Panc1 (cell line): Measurements from ENCODE around the gene FBRSL1.

Experiments
- CTCF ChIP-seq: fragments of 450-650 bp; IDR thresholded peaks from 2 replicates; pipeline ENCODE4 v1.5.1; 2017; ENCODE audit warnings: mild to moderate bottlenecking
- POLR2AphosphoS5 ChIP-seq: IDR thresholded peaks from 2 replicates; pipeline ENCODE4 v1.6.1; 2012; ENCODE audit warnings: mild to moderate bottlenecking, low read depth, low read length, moderate library complexity
- REST ChIP-seq, 2 experiments: IDR thresholded peaks; 2 replicates each; pipeline ENCODE4 v1.6.1; 2011 to 2012; ENCODE audit warnings: low read depth in 2 of 2, control low read depth in 1 of 2, low read length in 1 of 2, mild to moderate bottlenecking in 1 of 2, moderate library complexity in 1 of 2; ENCODE audit not compliant: insufficient read depth in 1 of 2
- SIN3A ChIP-seq: IDR thresholded peaks from 2 replicates; pipeline ENCODE4 v1.6.1; 2012; ENCODE audit warnings: low read depth, mild to moderate bottlenecking, low read length, moderate library complexity, borderline replicate concordance; ENCODE audit not compliant: insufficient read depth
- TCF7L2 ChIP-seq: IDR thresholded peaks from 2 replicates; pipeline ENCODE4 v1.6.1; 2011; ENCODE audit warnings: mild to moderate bottlenecking, low read depth, low read length, inconsistent platforms

- TF ChIP-seq REST (IDR thresholded peaks at IDR 0.05; ENCODE audit: insufficient read depth in 1 of 2, low read depth in 2 of 2, low read length in 1 of 2) (no peak), CTCF (no peak), TCF7L2 (no peak), SIN3A (no peak), POLR2AphosphoS5 (no peak)
These were observed 27.2 kb downstream of the FBRSL1 start for GRCh38 chr12:132517013-132517739.
